H9 (cell line): Measurements from ENCODE around the gene ZNF664. TPM values are rescaled to one million over a fixed set of nuclear protein-coding genes. Genes with fewer than 3 reads are reported as not detected.

Source experiments
- DNase-seq: peaks from one replicate; pipeline ENCODE4 v3.0.0-alpha.2; 2017
- H2AFZ ChIP-seq: one replicate; pipeline ENCODE4 v1.6.1; 2013; ENCODE audit warnings: mild to moderate bottlenecking, low read length, control low read depth, moderate library complexity
- H2AK5ac ChIP-seq: 2 replicates; pipeline ENCODE4 v1.6.1; 2013; ENCODE audit warnings: low read length, control low read depth, mixed read lengths; ENCODE audit not compliant: insufficient read length
- H2BK120ac ChIP-seq: one replicate; pipeline ENCODE4 v1.6.1; 2013; ENCODE audit warnings: low read depth, mild to moderate bottlenecking, low read length, control low read depth, inconsistent platforms; ENCODE audit not compliant: poor library complexity, severe bottlenecking
- H2BK12ac ChIP-seq: 2 replicates; pipeline ENCODE4 v1.6.1; 2013; ENCODE audit warnings: low read length, control low read depth, mixed read lengths, low read depth; ENCODE audit not compliant: insufficient read length
- H2BK15ac ChIP-seq: 2 replicates; pipeline ENCODE4 v1.6.1; 2013; ENCODE audit warnings: low read depth, low read length, control low read depth
- H2BK20ac ChIP-seq: one replicate; pipeline ENCODE4 v1.6.1; 2013; ENCODE audit warnings: low read depth, mild to moderate bottlenecking, low read length, control low read depth, inconsistent platforms; ENCODE audit not compliant: poor library complexity, severe bottlenecking
- H2BK5ac ChIP-seq: 2 replicates; pipeline ENCODE4 v1.6.1; 2013; ENCODE audit warnings: low read length, control low read depth, mixed read lengths; ENCODE audit not compliant: insufficient read length
- H3K14ac ChIP-seq: 2 replicates; pipeline ENCODE4 v1.6.1; 2013; ENCODE audit warnings: low read length, control low read depth; ENCODE audit not compliant: insufficient read depth
- H3K18ac ChIP-seq: 2 replicates; pipeline ENCODE4 v1.6.1; 2013; ENCODE audit warnings: low read depth, mild to moderate bottlenecking, mixed read lengths, low read length, control low read depth; ENCODE audit not compliant: insufficient read length
- H3K23ac ChIP-seq: 2 replicates; pipeline ENCODE4 v1.6.1; 2013; ENCODE audit warnings: low read length, control low read depth, mixed read lengths, low read depth; ENCODE audit not compliant: insufficient read length
- H3K23me2 ChIP-seq: 2 replicates; pipeline ENCODE4 v1.6.1; 2013; ENCODE audit warnings: low read depth, mild to moderate bottlenecking, mixed read lengths, low read length, control low read depth; ENCODE audit not compliant: insufficient read length, poor library complexity, severe bottlenecking
- H3K27ac ChIP-seq: 2 replicates; pipeline ENCODE4 v1.5.1; 2013; ENCODE audit warnings: low read length, control low read depth, mixed read lengths, low read depth; ENCODE audit not compliant: insufficient read length
- H3K27me3 ChIP-seq: 2 replicates; pipeline ENCODE4 v1.6.1; 2013; ENCODE audit warnings: low read length, control low read depth, inconsistent platforms; ENCODE audit not compliant: insufficient read depth
- H3K4ac ChIP-seq: 2 replicates; pipeline ENCODE4 v1.6.1; 2013; ENCODE audit warnings: low read depth, mild to moderate bottlenecking, control low read depth, inconsistent platforms, low read length, moderate library complexity
- H3K4me1 ChIP-seq: 2 replicates; pipeline ENCODE4 v1.6.1; 2013; ENCODE audit warnings: low read length, control low read depth, inconsistent platforms; ENCODE audit not compliant: insufficient read depth
- H3K4me2 ChIP-seq: 2 replicates; pipeline ENCODE4 v1.6.1; 2013; ENCODE audit warnings: low read length, control low read depth, mixed read lengths; ENCODE audit not compliant: insufficient read length, insufficient read depth
- H3K56ac ChIP-seq: 2 replicates; pipeline ENCODE4 v1.6.1; 2013; ENCODE audit warnings: low read depth, mild to moderate bottlenecking, mixed read lengths, low read length, control low read depth; ENCODE audit not compliant: insufficient read length
- H3K79me1 ChIP-seq: 2 replicates; pipeline ENCODE4 v1.6.1; 2013; ENCODE audit warnings: low read depth, mild to moderate bottlenecking, moderate library complexity, low read length, control low read depth, inconsistent platforms; ENCODE audit not compliant: insufficient read depth, poor library complexity, severe bottlenecking
- H3K79me2 ChIP-seq: 2 replicates; pipeline ENCODE4 v1.6.1; 2013; ENCODE audit warnings: low read length, control low read depth, inconsistent platforms; ENCODE audit not compliant: insufficient read depth
- H3K9ac ChIP-seq: 2 replicates; pipeline ENCODE4 v1.6.1; 2013; ENCODE audit warnings: low read length, control low read depth, mixed read lengths; ENCODE audit not compliant: insufficient read length; ENCODE audit errors: extremely low read depth
- H3K9me3 ChIP-seq: one replicate; pipeline ENCODE4 v1.6.1; 2013; ENCODE audit warnings: low read depth, low read length, inconsistent platforms; ENCODE audit not compliant: control insufficient read depth
- H3T11ph ChIP-seq: one replicate; pipeline ENCODE4 v1.6.1; 2013; ENCODE audit warnings: mild to moderate bottlenecking, low read length, control low read depth, inconsistent platforms
- H4K20me1 ChIP-seq: one replicate; pipeline ENCODE4 v1.6.1; 2013; ENCODE audit not compliant: control insufficient read depth, insufficient read length, insufficient read depth
- H4K5ac ChIP-seq: 2 replicates; pipeline ENCODE4 v1.6.1; 2013; ENCODE audit warnings: low read depth, mild to moderate bottlenecking, mixed read lengths, low read length, control low read depth; ENCODE audit not compliant: insufficient read length
- H4K8ac ChIP-seq: replicated peaks from 2 replicates; pipeline ENCODE4 v1.6.1; 2013; ENCODE audit warnings: low read length, control low read depth, mixed read lengths, low read depth; ENCODE audit not compliant: insufficient read length
- H4K91ac ChIP-seq: 2 replicates; pipeline ENCODE4 v1.6.1; 2013; ENCODE audit warnings: low read depth, mild to moderate bottlenecking, moderate library complexity, mixed read lengths, low read length, control low read depth; ENCODE audit not compliant: insufficient read length
- H3K27ac Mint-ChIP-seq, 3 experiments: 2 replicates in 2 of 3; 3 replicates in 1 of 3; pipeline ENCODE4 v1.8.0; 2020 to 2021; ENCODE audit warnings: mixed read lengths in 3 of 3, mild to moderate bottlenecking in 1 of 3, moderate library complexity in 1 of 3
- H3K27me3 Mint-ChIP-seq: 2 replicates; pipeline ENCODE4 v1.8.0; 2021; ENCODE audit warnings: low read depth, mild to moderate bottlenecking, moderate library complexity, mixed read lengths
- H3K36me3 Mint-ChIP-seq, 3 experiments: 2 replicates in 2 of 3; 3 replicates in 1 of 3; pipeline ENCODE4 v1.8.0; 2020 to 2021; ENCODE audit warnings: low read depth in 3 of 3, mixed read lengths in 3 of 3; ENCODE audit not compliant: insufficient read depth in 1 of 3
- H3K4me1 Mint-ChIP-seq, 2 experiments: 2 replicates each; pipeline ENCODE4 v1.8.0; 2020; ENCODE audit warnings: mixed read lengths in 2 of 2
- H3K4me3 Mint-ChIP-seq, 2 experiments: 2 replicates in 1 of 2; 3 replicates in 1 of 2; pipeline ENCODE4 v1.8.0; 2020 to 2021; ENCODE audit warnings: mild to moderate bottlenecking in 2 of 2, mixed read lengths in 2 of 2, moderate library complexity in 1 of 2
- H3K9me3 Mint-ChIP-seq, 2 experiments: 2 replicates in 1 of 2; 3 replicates in 1 of 2; pipeline ENCODE4 v1.8.0; 2020; ENCODE audit warnings: mild to moderate bottlenecking in 2 of 2, mixed read lengths in 2 of 2, moderate library complexity in 1 of 2
- WGBS: extraction: QIAGEN DNeasy Blood & Tissue Kit; methylation state at CpG from one replicate; pipeline ENCODE4 v1.1.7; 2013; ENCODE audit warnings: missing lambda C conversion rate, low lambda C conversion rate, mixed read lengths; ENCODE audit not compliant: insufficient read length; ENCODE audit errors: extremely low coverage; 5-methylcytosine and 5-hydroxymethylcytosine counted together
- total RNA-seq: library from RNA; stranded (reverse); gene quantifications from 2 replicates; pipeline ENCODE4 v1.2.1, GENCODE V29; 2021
- TF ChIP-seq, protein P1 (sequence below): fragments of 200-600 bp; sonication (generic); conservative IDR thresholded peaks from 3 replicates; pipeline ENCODE4 v1.8.0; 2021; ENCODE audit warnings: antibody characterized with exemption, mild to moderate bottlenecking

ZNF664 gene
- total RNA-seq, 1 experiment from 2014 or later = 29.5 TPM

DNA sequence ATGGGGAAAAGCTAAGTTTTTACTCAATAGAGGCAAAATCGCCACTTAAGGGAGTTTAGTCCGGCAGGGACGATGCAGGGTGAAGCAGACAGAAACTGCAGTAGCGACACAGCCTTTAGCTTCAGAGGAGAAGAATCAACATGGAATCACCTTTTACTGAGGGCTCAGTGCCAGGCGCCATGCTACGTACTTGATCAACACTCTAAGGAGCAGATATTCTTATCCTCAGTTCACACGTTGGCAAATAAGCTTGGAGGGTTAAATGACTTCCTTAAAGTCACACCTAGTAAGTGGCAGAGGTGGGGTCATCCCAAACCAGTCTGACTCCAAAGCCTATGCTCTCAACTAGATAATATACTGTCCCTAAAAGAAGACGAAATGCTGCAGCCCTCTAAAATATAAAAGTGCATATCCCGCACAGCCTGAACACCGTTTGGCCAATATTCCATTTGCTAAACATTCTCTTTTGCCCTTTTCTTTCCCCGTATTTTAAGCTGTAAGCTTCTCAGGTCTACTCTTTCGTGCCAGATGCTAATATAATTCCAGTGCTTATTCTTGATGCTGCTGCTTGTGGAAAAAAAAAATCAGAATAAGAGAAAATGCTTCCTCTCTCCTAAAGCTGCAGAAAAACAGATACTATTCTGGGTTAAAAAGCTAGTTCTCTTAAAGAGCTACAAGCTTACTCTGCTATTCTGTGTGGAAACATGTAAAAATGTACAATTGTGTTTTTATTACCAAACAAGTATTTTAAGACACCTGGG is 11.2 kb upstream of the ZNF664 start:
- no peak overlapping the region for H3K4me3 Mint-ChIP-seq
- no peak overlapping the region for H2AFZ ChIP-seq
- no peaks in the 10 kb centered on the region for H3K9me3 Mint-ChIP-seq
- H3K27ac Mint-ChIP-seq = no peak overlapping the region
- no peak overlapping the region for H3K56ac ChIP-seq
- H3K27me3 ChIP-seq = peaks cover 49% of the 10 kb centered on the region
- no peaks in the 10 kb centered on the region for H3K9me3 ChIP-seq
- H3K4ac ChIP-seq = no peak overlapping the region
- H4K5ac ChIP-seq = no peak overlapping the region
- H3K4me1 ChIP-seq = no peaks in the 10 kb centered on the region
- no peaks in the 10 kb centered on the region for H3K36me3 Mint-ChIP-seq
- TF ChIP-seq, protein P1, sequence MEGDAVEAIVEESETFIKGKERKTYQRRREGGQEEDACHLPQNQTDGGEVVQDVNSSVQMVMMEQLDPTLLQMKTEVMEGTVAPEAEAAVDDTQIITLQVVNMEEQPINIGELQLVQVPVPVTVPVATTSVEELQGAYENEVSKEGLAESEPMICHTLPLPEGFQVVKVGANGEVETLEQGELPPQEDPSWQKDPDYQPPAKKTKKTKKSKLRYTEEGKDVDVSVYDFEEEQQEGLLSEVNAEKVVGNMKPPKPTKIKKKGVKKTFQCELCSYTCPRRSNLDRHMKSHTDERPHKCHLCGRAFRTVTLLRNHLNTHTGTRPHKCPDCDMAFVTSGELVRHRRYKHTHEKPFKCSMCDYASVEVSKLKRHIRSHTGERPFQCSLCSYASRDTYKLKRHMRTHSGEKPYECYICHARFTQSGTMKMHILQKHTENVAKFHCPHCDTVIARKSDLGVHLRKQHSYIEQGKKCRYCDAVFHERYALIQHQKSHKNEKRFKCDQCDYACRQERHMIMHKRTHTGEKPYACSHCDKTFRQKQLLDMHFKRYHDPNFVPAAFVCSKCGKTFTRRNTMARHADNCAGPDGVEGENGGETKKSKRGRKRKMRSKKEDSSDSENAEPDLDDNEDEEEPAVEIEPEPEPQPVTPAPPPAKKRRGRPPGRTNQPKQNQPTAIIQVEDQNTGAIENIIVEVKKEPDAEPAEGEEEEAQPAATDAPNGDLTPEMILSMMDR = no peak
- H3K18ac ChIP-seq = no peak overlapping the region
- DNase-seq = no peak
- peaks cover 100% of the 10 kb centered on the region for H3K27me3 Mint-ChIP-seq
- no peak overlapping the region for H2BK20ac ChIP-seq
- no peak overlapping the region for H3T11ph ChIP-seq
- no peaks in the 10 kb centered on the region for H3K79me2 ChIP-seq
- no peak overlapping the region for H4K8ac ChIP-seq
- H3K23ac ChIP-seq = no peak overlapping the region
- no peak overlapping the region for H2AK5ac ChIP-seq
- H3K79me1 ChIP-seq = no peaks in the 10 kb centered on the region
- H3K27ac ChIP-seq = no peak overlapping the region
- H3K14ac ChIP-seq = no peak overlapping the region
- no peaks in the 10 kb centered on the region for H3K23me2 ChIP-seq
- H3K4me1 Mint-ChIP-seq = no peaks in the 10 kb centered on the region
- no peak overlapping the region for H2BK120ac ChIP-seq
- no peak overlapping the region for H4K91ac ChIP-seq
- H3K9ac ChIP-seq = no peak overlapping the region
- H3K4me2 ChIP-seq = no peak overlapping the region
- WGBS = no CpG with 5 or more reads among the region's 12 CpGs
- H2BK12ac ChIP-seq = no peak overlapping the region
- no peak overlapping the region for H2BK5ac ChIP-seq
- no peaks in the 10 kb centered on the region for H4K20me1 ChIP-seq
- no peak overlapping the region for H2BK15ac ChIP-seq
